Ovary (tissue), 3 donors: ENCODE results near the gene CEP164.

Source experiments
- CTCF ChIP-seq, 3 donors: fragments of 450-650 bp in 2 of 3; fragments of 200-600 bp in 1 of 3; IDR thresholded peaks; one replicate each; pipeline versions ENCODE4 v1.5.1 to v1.8.0; 2016 to 2022; ENCODE audit warnings: antibody characterized with exemption in 3 of 3, mild to moderate bottlenecking in 1 of 3
- EP300 ChIP-seq: sonication (generic); formaldehyde crosslinking; IDR thresholded peaks from one replicate; pipeline ENCODE4 v1.6.1; 2017; ENCODE audit warnings: antibody characterized with exemption
- POLR2A ChIP-seq: fragments of 450-650 bp; IDR thresholded peaks from one replicate; pipeline ENCODE4 v1.6.1; 2017; ENCODE audit warnings: antibody characterized with exemption, mild to moderate bottlenecking, moderate library complexity
- donor health status: DM: no; HTN: no; CAD: no.

- no peak for TF ChIP-seq CTCF (IDR thresholded peaks at IDR 0.05)
- no peak for TF ChIP-seq POLR2A
- no peak for TF ChIP-seq EP300
These were observed 116.6 kb downstream of the CEP164 start for GRCh38 chr11:117444256-117444655.
